ENCODE results near the gene HDAC10. TPM values are rescaled to one million over a fixed set of nuclear protein-coding genes. Genes with fewer than 3 reads are reported as not detected.

The HDAC10 gene
- total and polyA plus RNA-seq, 2 experiments from 2014 or later, result 23.8 to 30.2 TPM

DNA sequence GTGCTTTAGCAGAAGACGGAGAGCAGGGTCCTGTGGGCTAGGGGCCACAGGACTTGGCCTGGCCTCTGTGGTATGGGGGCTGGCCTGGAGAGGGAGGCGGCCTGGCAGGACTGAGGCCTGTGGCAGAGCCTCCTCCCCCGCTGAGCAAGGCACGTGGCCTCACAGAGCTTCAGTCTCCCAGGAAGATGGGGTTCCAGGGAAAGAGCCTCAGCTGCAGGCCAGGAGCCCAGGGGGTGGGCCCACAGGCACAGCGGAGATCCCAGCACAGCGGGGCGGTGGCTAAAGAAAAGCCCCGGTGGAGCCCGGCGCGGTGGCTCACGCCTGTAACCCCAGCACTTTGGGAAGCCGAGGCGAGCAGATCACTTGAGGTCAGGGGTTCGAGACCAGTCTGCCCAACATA, 8.2 kb upstream of the HDAC10 start:
- no peaks in the 10 kb centered on the region for H3K9me2 ChIP-seq (replicated peaks; ENCODE audit: insufficient read depth)
- no peaks in the 10 kb centered on the region for H3K4me1 ChIP-seq (ENCODE audit: insufficient read depth)
- no peaks in the 10 kb centered on the region for H3K36me3 ChIP-seq (replicated peaks; ENCODE audit: insufficient read depth, low read depth)
- 95% methylated on average over 14 of the region's 15 CpGs for WGBS (ENCODE audit: low lambda C conversion rate, missing lambda C conversion rate)
- H3K27me3 ChIP-seq, result peaks cover 6% of the 10 kb centered on the region
- DNase-seq (ENCODE audit: low spot score), result no peak
- no peak overlapping the region for H3K4me2 ChIP-seq
- H3K27ac ChIP-seq, result no peak overlapping the region
- no peaks in the 10 kb centered on the region for H3K9me3 ChIP-seq (ENCODE audit: low read depth)
- no peak overlapping the region for H3K4me3 ChIP-seq
- TF ChIP-seq CTCF (IDR thresholded peaks at IDR 0.05; ENCODE audit: poor library complexity), result no peak
- TF ChIP-seq EZH2phosphoT487 (IDR thresholded peaks at IDR 0.05; ENCODE audit: low read depth, severe bottlenecking, unreplicated experiment), result no peak
- TF ChIP-seq EZH2 (IDR thresholded peaks at IDR 0.05; ENCODE audit: borderline replicate concordance), result no peak
- H3K79me2 ChIP-seq, result no peaks in the 10 kb centered on the region
- H4K20me1 ChIP-seq (ENCODE audit: insufficient read depth, poor library complexity, severe bottlenecking), result no peaks in the 10 kb centered on the region
- no peak overlapping the region for H2AFZ ChIP-seq

- H2AFZ ChIP-seq, result no peak overlapping the region
- no peaks in the 10 kb centered on the region for H3K9me2 ChIP-seq (replicated peaks; ENCODE audit: insufficient read depth)
- H3K9me3 ChIP-seq (ENCODE audit: low read depth), result no peaks in the 10 kb centered on the region
- H4K20me1 ChIP-seq (ENCODE audit: insufficient read depth, poor library complexity, severe bottlenecking), result no peaks in the 10 kb centered on the region
- H3K36me3 ChIP-seq (replicated peaks; ENCODE audit: insufficient read depth, low read depth), result no peaks in the 10 kb centered on the region
- 91% methylated on average over 18 of the region's 24 CpGs for WGBS (ENCODE audit: low lambda C conversion rate, missing lambda C conversion rate)
- H3K4me2 ChIP-seq, result no peak overlapping the region
- H3K4me3 ChIP-seq, result no peak overlapping the region
- no peaks in the 10 kb centered on the region for H3K79me2 ChIP-seq
- peaks cover 6% of the 10 kb centered on the region for H3K27me3 ChIP-seq
- H3K4me1 ChIP-seq (ENCODE audit: insufficient read depth), result no peaks in the 10 kb centered on the region
- no peak for DNase-seq (ENCODE audit: low spot score)
- no peak for TF ChIP-seq EZH2 (IDR thresholded peaks at IDR 0.05; ENCODE audit: borderline replicate concordance)
- no peak for TF ChIP-seq EZH2phosphoT487 (IDR thresholded peaks at IDR 0.05; ENCODE audit: low read depth, severe bottlenecking, unreplicated experiment)
- TF ChIP-seq CTCF (IDR thresholded peaks at IDR 0.05; ENCODE audit: poor library complexity), result no peak
- no peak overlapping the region for H3K27ac ChIP-seq
Measured at GRCh38 chr22:50258361-50259292, 7.6 kb upstream of the HDAC10 start.

- Histone ChIP-seq H4K20me1 (ENCODE audit: insufficient read depth, poor library complexity, severe bottlenecking) (no peaks in the 10 kb centered on the region), H3K27ac (no peak overlapping the region), H3K4me1 (ENCODE audit: insufficient read depth) (no peaks in the 10 kb centered on the region), H2AFZ (no peak overlapping the region), H3K9me2 (replicated peaks; ENCODE audit: insufficient read depth) (no peaks in the 10 kb centered on the region), H3K4me3 (no peak overlapping the region), H3K36me3 (replicated peaks; ENCODE audit: insufficient read depth, low read depth) (no peaks in the 10 kb centered on the region), H3K27me3 (peaks cover 6% of the 10 kb centered on the region), H3K79me2 (no peaks in the 10 kb centered on the region), H3K4me2 (no peak overlapping the region), H3K9me3 (ENCODE audit: low read depth) (no peaks in the 10 kb centered on the region)
- WGBS (ENCODE audit: low lambda C conversion rate, missing lambda C conversion rate), result 83% methylated on average over 31 of the region's 31 CpGs
- DNase-seq (ENCODE audit: low spot score), result no peak
- no peak for TF ChIP-seq EZH2 (IDR thresholded peaks at IDR 0.05; ENCODE audit: borderline replicate concordance)
Measured at GRCh38 chr22:50257451-50258360, 6.6 kb upstream of the HDAC10 start.
